KMS-11 (cell line): ENCODE measurements around the gene RIMS3.

Experiments used
- H2AFZ ChIP-seq: fragments of 200-600 bp; sonication (generic); 2 replicates; pipeline ENCODE4 v1.6.1; 2016; ENCODE audit warnings: antibody characterized with exemption, mixed run types, low read depth
- H3K27ac ChIP-seq: fragments of 200-600 bp; sonication (generic); 2 replicates; pipeline ENCODE4 v1.6.1; 2016; ENCODE audit warnings: mild to moderate bottlenecking, mixed run types
- H3K27me3 ChIP-seq: fragments of 200-600 bp; sonication (generic); 2 replicates; pipeline ENCODE4 v1.6.1; 2017; ENCODE audit warnings: mild to moderate bottlenecking, low read depth, mixed run types, moderate library complexity; ENCODE audit not compliant: insufficient read depth
- H3K36me3 ChIP-seq: fragments of 200-600 bp; sonication (generic); 2 replicates; pipeline ENCODE4 v1.6.1; 2017; ENCODE audit warnings: mild to moderate bottlenecking, mixed run types; ENCODE audit not compliant: insufficient read depth
- H3K4me1 ChIP-seq: fragments of 200-600 bp; sonication (generic); 2 replicates; pipeline ENCODE4 v1.6.1; 2016; ENCODE audit warnings: mild to moderate bottlenecking, low read depth, mixed run types; ENCODE audit not compliant: poor library complexity, severe bottlenecking
- H3K4me2 ChIP-seq: fragments of 200-600 bp; sonication (generic); 2 replicates; pipeline ENCODE4 v1.7.0; 2016; ENCODE audit warnings: mild to moderate bottlenecking, mixed run types
- H3K4me3 ChIP-seq: fragments of 200-600 bp; sonication (generic); IDR thresholded peaks from 2 replicates; pipeline ENCODE4 v1.6.1; 2017; ENCODE audit warnings: low read depth, low read length, mixed read lengths; ENCODE audit not compliant: insufficient read depth
- H3K79me2 ChIP-seq: fragments of 200-600 bp; sonication (generic); 2 replicates; pipeline ENCODE4 v1.6.1; 2016; ENCODE audit warnings: low read depth, mixed run types; ENCODE audit not compliant: insufficient read depth
- H3K9ac ChIP-seq: fragments of 200-600 bp; sonication (generic); 2 replicates; pipeline ENCODE4 v1.6.1; 2016; ENCODE audit warnings: mild to moderate bottlenecking, mixed run types
- H4K20me1 ChIP-seq: fragments of 200-600 bp; sonication (generic); 2 replicates; pipeline ENCODE4 v1.6.1; 2016; ENCODE audit warnings: mild to moderate bottlenecking, mixed run types; ENCODE audit not compliant: insufficient read depth
- CTCF ChIP-seq: fragments of 200-600 bp; sonication (generic); conservative IDR thresholded peaks from 2 replicates; pipeline ENCODE4 v1.6.1; 2017; ENCODE audit warnings: low read depth, mild to moderate bottlenecking, antibody characterized with exemption, low read length, moderate library complexity, mixed read lengths

The RIMS3 gene

DNA sequence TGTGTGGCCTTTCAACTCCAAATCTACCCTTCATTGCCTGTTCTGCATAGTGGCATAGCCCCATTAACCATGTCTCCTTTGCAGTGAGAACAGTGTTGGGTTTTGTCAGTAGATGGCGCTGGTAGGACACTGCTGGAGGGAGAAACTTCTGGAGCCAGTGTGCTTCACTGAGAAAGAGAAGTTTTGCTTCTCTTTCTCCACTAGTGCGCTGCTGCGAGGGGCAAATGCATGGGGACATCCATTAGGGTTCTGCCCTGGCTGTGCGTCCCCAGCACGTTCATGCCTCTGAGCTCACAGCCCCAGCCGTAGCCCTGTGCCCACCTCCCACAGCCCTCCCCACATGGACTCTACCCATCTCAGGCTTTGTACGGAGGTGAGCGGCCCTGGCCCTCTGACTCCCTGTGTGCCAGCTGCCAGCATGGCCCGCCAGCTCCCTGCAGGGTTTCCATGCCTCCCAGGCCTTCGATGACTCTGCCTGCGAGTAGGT, 53.1 kb downstream of the RIMS3 start:
- no peaks in the 10 kb centered on the region for H3K27me3 ChIP-seq
- peak overlapping the region; percentile 19; the same call in 1 of the 2 replicates for H3K4me2 ChIP-seq
- no peaks in the 10 kb centered on the region for H3K79me2 ChIP-seq
- peak overlapping the region; percentile 37; the same call in 1 of the 2 replicates for H2AFZ ChIP-seq
- H3K9ac ChIP-seq = no peak overlapping the region
- no peaks in the 10 kb centered on the region for H3K36me3 ChIP-seq
- H3K27ac ChIP-seq = no peak overlapping the region
- no peaks in the 10 kb centered on the region for H4K20me1 ChIP-seq
- TF ChIP-seq CTCF = peak; percentile 87
- no peak overlapping the region for H3K4me3 ChIP-seq
- peaks cover 9% of the 10 kb centered on the region for H3K4me1 ChIP-seq

DNA sequence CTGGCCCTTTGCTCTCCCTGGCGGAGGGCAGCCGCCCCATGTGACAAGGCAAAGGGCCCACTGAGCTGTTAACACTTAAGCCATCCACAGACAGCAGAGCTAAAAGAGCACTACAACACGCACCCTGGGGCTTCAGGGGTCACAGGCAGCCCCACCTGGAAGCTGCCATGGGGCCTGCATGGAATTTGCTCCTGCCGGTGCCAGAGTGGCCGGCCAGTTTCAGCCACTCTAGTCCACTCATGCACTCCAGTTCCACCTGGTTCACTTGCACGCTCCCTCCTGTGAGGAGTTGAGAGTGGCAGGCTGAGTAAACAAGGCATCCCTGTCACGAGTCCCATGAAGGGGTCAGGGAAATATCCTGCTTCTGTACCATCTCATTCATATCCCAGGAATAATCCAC, 55.3 kb downstream of the RIMS3 start:
- Histone ChIP-seq H3K4me1 (peaks cover 9% of the 10 kb centered on the region), H3K27ac (no peak overlapping the region), H3K79me2 (no peaks in the 10 kb centered on the region), H3K27me3 (no peaks in the 10 kb centered on the region), H3K4me3 (no peak overlapping the region), H3K4me2 (no peak overlapping the region), H3K9ac (no peak overlapping the region), H2AFZ (no peak overlapping the region), H4K20me1 (no peaks in the 10 kb centered on the region), H3K36me3 (no peaks in the 10 kb centered on the region)
- TF ChIP-seq CTCF = no peak

GRCh38 chr1:40607921-40608320, 57.6 kb downstream of the RIMS3 start:
- no peak overlapping the region for H3K4me2 ChIP-seq
- H3K9ac ChIP-seq = no peak overlapping the region
- no peak overlapping the region for H2AFZ ChIP-seq
- peaks cover 8% of the 10 kb centered on the region for H3K4me1 ChIP-seq
- H3K36me3 ChIP-seq = no peaks in the 10 kb centered on the region
- no peak overlapping the region for H3K4me3 ChIP-seq
- no peaks in the 10 kb centered on the region for H3K27me3 ChIP-seq
- H4K20me1 ChIP-seq = no peaks in the 10 kb centered on the region
- no peak overlapping the region for H3K27ac ChIP-seq
- no peaks in the 10 kb centered on the region for H3K79me2 ChIP-seq
- no peak for TF ChIP-seq CTCF

DNA sequence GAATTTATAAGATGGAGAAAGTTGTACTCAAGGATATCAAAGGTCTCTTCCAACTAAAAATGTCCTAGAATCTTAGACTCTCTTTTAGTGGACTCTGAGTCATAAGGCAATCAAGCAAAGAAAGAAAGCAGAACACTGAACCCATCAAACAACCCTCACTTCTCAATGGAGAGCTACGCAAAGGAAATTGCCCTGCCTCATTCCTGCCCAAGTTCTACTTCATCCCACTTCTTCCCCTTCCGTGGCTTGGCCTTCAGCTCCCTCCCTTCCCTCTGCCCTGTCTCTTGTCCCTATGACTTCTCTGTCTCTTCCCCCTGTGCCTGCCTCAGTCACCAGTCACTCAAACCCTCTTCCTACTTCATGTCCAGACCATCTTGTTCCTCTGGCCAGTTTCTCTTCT, 58.5 kb downstream of the RIMS3 start:
- Histone ChIP-seq H3K79me2 (no peaks in the 10 kb centered on the region), H3K4me2 (no peak overlapping the region), H3K4me3 (no peak overlapping the region), H3K27me3 (no peaks in the 10 kb centered on the region), H3K27ac (no peak overlapping the region), H2AFZ (no peak overlapping the region), H3K36me3 (no peaks in the 10 kb centered on the region), H4K20me1 (no peaks in the 10 kb centered on the region), H3K4me1 (no peaks in the 10 kb centered on the region), H3K9ac (no peak overlapping the region)
- TF ChIP-seq CTCF = no peak
